Measurements from ENCODE around the gene C7orf25.

C7orf25 gene

DNA sequence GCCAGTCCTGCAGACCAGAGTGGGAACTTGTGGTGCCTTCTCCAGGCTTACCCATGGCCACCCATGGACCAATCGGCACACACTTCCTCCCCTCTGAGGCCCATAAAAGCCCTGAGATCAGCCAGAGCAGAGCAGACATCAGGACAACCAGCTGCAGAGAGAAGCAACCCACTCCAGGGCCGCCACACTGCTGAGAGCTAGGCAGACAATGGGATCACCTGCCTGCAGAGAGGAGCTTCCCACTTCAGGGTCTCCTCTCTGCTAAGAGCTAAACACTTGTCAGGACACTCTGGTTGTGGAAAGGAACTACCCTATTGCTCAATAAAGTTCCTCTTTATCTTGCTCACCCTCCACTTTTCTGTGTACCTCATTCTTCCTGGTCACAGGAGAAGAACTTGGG lies 34.0 kb downstream of the C7orf25 start:
- DNase-seq, result peak; percentile 37 to 71 (median 62)

DNA sequence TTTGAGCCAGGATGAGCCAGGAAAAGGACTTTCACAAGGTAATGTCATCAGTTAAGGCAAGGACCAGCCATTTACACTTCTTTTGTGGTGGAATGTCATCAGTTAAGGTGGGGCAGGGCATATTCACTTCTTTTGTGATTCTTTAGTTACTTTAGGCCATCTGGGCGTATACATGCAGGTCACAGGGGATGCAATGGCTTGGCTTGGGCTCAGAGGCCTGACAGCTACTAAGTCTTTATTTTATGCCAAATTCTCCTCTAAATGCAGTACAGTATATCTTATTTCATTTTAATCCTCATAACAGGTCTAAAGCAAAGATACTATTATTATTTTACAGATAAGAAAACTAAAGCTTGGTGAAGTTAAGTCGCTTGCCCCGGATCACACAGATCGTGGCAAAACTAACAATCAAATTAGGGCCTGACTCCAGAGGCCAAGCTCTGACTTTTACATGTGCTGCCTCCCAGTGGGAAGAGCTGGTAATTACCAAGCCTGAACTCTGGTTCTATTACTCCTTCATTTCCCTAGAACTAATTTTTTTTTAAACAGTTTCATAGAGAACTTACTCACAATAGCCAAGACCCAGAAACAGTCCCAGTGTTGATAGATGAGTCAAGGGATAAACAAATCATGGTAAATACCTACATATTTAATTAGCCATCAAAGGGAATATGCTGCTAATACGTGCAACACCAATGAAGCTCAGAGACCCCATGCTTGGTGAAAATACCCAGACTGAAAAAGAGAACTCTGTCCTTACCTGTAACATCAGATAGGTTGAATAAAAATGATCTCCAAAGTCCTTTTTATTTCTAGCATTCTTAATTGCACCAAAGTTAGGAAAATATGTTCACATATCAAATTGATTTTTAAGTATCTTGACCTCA lies 35.4 kb downstream of the C7orf25 start:
- peak; percentile 67 to 78 (median 72) for DNase-seq

DNA sequence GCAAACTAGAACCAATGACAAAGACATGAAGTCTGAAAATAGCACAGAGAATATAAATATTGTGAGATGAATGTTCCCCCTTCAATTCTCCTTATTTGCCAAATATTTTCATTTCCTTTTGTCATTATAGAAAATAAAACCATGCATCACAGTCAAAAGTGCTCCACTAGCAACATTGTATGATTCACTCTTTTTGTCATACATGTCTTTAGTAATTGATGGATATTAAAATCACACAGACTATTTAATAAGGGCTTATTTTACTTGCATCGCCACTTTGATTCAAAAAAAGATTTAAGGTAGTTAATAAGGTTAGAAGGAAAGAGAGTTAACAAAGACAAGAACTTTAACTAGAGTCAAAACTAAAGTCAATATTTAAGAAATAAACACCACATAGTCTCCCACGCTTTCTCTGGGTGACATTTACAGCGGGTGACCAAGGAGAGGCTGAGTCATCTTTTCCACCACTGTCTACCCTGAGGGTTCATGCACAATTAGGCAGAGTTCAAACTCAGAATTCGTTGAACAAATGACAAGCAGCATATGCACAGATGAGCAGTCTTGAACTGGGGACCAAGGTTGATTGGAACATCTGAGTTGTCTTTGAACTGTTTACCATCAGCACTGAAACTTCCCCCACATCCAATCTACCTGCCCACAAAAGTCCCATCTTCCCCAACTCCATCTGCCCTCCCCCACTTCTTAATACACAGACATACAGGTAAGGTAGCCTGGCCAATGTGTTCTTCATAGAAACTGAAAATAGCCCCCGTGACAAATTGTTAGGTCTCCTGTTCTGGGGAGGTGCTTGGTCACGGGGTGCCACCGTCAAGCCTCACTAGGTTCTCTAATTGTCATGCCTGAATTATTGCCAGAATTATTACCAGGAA lies 42.5 kb downstream of the C7orf25 start:
- DNase-seq, result peak in 3 of 4 experiments; percentile 40 to 52 (median 41)

DNA sequence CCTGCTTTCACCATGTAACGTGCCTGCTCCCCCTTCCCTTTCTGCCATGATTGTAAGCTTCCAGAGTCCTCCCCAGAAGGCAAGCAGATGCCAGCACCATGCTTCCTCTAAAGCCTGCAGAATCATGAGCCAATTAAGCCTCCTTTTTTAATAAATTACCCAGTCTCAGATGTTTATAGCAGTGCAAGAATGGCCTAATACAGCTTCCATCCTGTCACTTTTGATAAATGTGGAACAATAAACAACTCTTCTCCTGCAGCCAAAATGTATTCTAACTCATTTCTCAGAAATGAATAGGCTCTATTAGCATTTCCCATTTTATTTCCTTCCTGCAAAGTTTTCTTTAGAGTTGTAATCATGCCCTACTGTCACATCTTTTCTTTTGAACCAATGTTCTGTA lies 43.4 kb downstream of the C7orf25 start:
- DNase-seq, result no peak
